Myometrial cell (primary cell): ENCODE data around the gene FGFR2. TPM values are rescaled to one million over a fixed set of nuclear protein-coding genes. Genes with fewer than 3 reads are reported as not detected.

ENCODE experiments used
- total RNA-seq: library from RNA; depleted of rRNA; stranded (reverse); fragments of >200 nt; gene quantifications from 2 replicates; pipeline ENCODE4 v1.2.3, GENCODE V29; 2015

FGFR2 gene
- total RNA-seq: not detected in 2 replicates

GRCh38 chr10:121598263-121599249, at the start of gene FGFR2:
Gene FGFR2 (minus strand): TSS chr10:121598444. CDS start chr10:121593817, 4,627 bp downstream.

